HepG2 (cell line): ENCODE data around the gene RIPOR3. TPM values are rescaled to one million over a fixed set of nuclear protein-coding genes. Genes with fewer than 3 reads are reported as not detected.
A peak's percentile ranks its signal among the peaks of the same experiment; 100 is the strongest.

ENCODE experiments used
- ARNT2 ChIP-seq: sonication (generic); formaldehyde crosslinking; IDR thresholded peaks from 2 replicates; pipeline ENCODE4 v1.8.0; 2022; ENCODE audit warnings: mild to moderate bottlenecking, low read depth, missing genetic modification reagents, moderate library complexity
- BORCS8-MEF2B ChIP-seq: sonication (generic); formaldehyde crosslinking; IDR thresholded peaks from 2 replicates; pipeline ENCODE4 v1.8.0; 2022; ENCODE audit warnings: mild to moderate bottlenecking, missing genetic modification reagents
- CBX5 ChIP-seq: sonication (generic); formaldehyde crosslinking; IDR thresholded peaks from 2 replicates; pipeline ENCODE4 v1.4.0; 2020; ENCODE audit warnings: missing genetic modification reagents, borderline replicate concordance
- EEA1 ChIP-seq: sonication (generic); formaldehyde crosslinking; IDR thresholded peaks from 2 replicates; pipeline ENCODE4 v1.5.1; 2020; ENCODE audit warnings: mild to moderate bottlenecking, missing genetic modification reagents, borderline replicate concordance
- JUN ChIP-seq: sonication (generic); formaldehyde crosslinking; IDR thresholded peaks from 2 replicates; pipeline ENCODE4 v1.4.0; 2020; ENCODE audit warnings: mild to moderate bottlenecking, missing genetic modification reagents
- MYPOP ChIP-seq: sonication (generic); formaldehyde crosslinking; IDR thresholded peaks from 2 replicates; pipeline ENCODE4 v1.8.1; 2023; ENCODE audit warnings: mild to moderate bottlenecking, moderate library complexity, missing genetic modification reagents
- NFIB ChIP-seq: sonication (generic); formaldehyde crosslinking; IDR thresholded peaks from 2 replicates; pipeline ENCODE4 v1.9.0; 2021; ENCODE audit warnings: missing genetic modification reagents, mild to moderate bottlenecking, borderline replicate concordance
- PHB2 ChIP-seq: fragments of 450-650 bp; IDR thresholded peaks from 2 replicates; pipeline ENCODE4 v1.6.1; 2018; ENCODE audit not compliant: partially characterized antibody
- PLSCR1 ChIP-seq: sonication (generic); formaldehyde crosslinking; IDR thresholded peaks from 2 replicates; pipeline ENCODE4 v1.5.0; 2020; ENCODE audit warnings: missing genetic modification reagents, mild to moderate bottlenecking, borderline replicate concordance
- PRPF4 ChIP-seq: fragments of 200-400 bp; formaldehyde crosslinking; IDR thresholded peaks from 2 replicates; pipeline ENCODE4 v1.6.1; 2016; ENCODE audit warnings: low read length, low read depth; ENCODE audit not compliant: poor library complexity, severe bottlenecking
- RAD51 ChIP-seq: fragments of 450-650 bp; IDR thresholded peaks from 2 replicates; pipeline ENCODE4 v1.6.1; 2016; ENCODE audit warnings: borderline replicate concordance
- RFX1 ChIP-seq: fragments of 450-650 bp; IDR thresholded peaks from 2 replicates; pipeline ENCODE4 v1.6.1; 2017
- SIX1 ChIP-seq: sonication (generic); formaldehyde crosslinking; IDR thresholded peaks from 2 replicates; pipeline ENCODE4 v1.4.0; 2020; ENCODE audit warnings: missing genetic modification reagents, borderline replicate concordance
- ZBTB3 ChIP-seq: sonication (generic); formaldehyde crosslinking; IDR thresholded peaks from 2 replicates; pipeline ENCODE4 v1.4.0; 2020; ENCODE audit warnings: low read depth, mild to moderate bottlenecking, moderate library complexity, missing genetic modification reagents, borderline replicate concordance
- ZNF317 ChIP-seq: sonication (generic); formaldehyde crosslinking; IDR thresholded peaks from 2 replicates; pipeline ENCODE4 v1.5.0; 2020; ENCODE audit warnings: mild to moderate bottlenecking, missing genetic modification reagents
- ZNF513 ChIP-seq: sonication (generic); formaldehyde crosslinking; conservative IDR thresholded peaks from 2 replicates; pipeline ENCODE4 v1.5.0; 2020; ENCODE audit warnings: missing genetic modification reagents
- ZNF644 ChIP-seq: IDR thresholded peaks from 2 replicates; pipeline ENCODE4 v1.6.1; 2016; ENCODE audit warnings: low read depth
- ZNF879 ChIP-seq: sonication (generic); formaldehyde crosslinking; IDR thresholded peaks from 2 replicates; pipeline ENCODE4 v1.8.1; 2023; ENCODE audit warnings: missing genetic modification reagents
- ZSCAN20 ChIP-seq: sonication (generic); formaldehyde crosslinking; IDR thresholded peaks from 2 replicates; pipeline ENCODE4 v1.4.0; 2020; ENCODE audit warnings: missing genetic modification reagents, mild to moderate bottlenecking, borderline replicate concordance
- polyA plus RNA-seq, 8 experiments: library from polyadenylated mRNA; depleted of rRNA in 3 of 8; stranded (reverse) in 7 of 8; unstranded in 1 of 8; fragments of >200 nt; fragmentation: Illumina TruSeq in 4 of 8; extraction: Trizol in 4 of 8; gene quantifications; 2 replicates each; pipeline versions ENCODE4 v1.2.1 to v1.2.3, GENCODE V29; 2011 to 2016; ENCODE audit warnings: low read depth in 4 of 8, missing spikeins in 1 of 8, mixed read lengths in 1 of 8; ENCODE audit not compliant: insufficient read depth in 1 of 8
- total RNA-seq, 5 experiments: library from RNA; depleted of rRNA; stranded (reverse); fragments of >200 nt; fragmentation: Illumina TruSeq; extraction: Trizol; gene quantifications; 2 replicates each; pipeline ENCODE4 v1.2.3, GENCODE V29; 2016; ENCODE audit warnings: low read depth in 1 of 5
- TF ChIP-seq, protein P1 (sequence below): sonication (generic); formaldehyde crosslinking; IDR thresholded peaks from 2 replicates; pipeline ENCODE4 v1.5.1; 2020; ENCODE audit warnings: missing genetic modification reagents, mild to moderate bottlenecking, borderline replicate concordance
- TF ChIP-seq, protein P2 (sequence below): IDR thresholded peaks from 2 replicates; pipeline ENCODE4 v1.6.1; 2016; ENCODE audit warnings: low read depth, control low read depth
- TF ChIP-seq, protein P3 (sequence below): IDR thresholded peaks from 2 replicates; pipeline ENCODE4 v1.6.1; 2018; ENCODE audit warnings: missing genetic modification reagents

Gene RIPOR3
- total and polyA plus RNA-seq, 2 of the 13 experiments (the other 11 are each of a cell fraction or from before 2014, with no cell fraction given), result 0.18 TPM; not detected in 1

DNA sequence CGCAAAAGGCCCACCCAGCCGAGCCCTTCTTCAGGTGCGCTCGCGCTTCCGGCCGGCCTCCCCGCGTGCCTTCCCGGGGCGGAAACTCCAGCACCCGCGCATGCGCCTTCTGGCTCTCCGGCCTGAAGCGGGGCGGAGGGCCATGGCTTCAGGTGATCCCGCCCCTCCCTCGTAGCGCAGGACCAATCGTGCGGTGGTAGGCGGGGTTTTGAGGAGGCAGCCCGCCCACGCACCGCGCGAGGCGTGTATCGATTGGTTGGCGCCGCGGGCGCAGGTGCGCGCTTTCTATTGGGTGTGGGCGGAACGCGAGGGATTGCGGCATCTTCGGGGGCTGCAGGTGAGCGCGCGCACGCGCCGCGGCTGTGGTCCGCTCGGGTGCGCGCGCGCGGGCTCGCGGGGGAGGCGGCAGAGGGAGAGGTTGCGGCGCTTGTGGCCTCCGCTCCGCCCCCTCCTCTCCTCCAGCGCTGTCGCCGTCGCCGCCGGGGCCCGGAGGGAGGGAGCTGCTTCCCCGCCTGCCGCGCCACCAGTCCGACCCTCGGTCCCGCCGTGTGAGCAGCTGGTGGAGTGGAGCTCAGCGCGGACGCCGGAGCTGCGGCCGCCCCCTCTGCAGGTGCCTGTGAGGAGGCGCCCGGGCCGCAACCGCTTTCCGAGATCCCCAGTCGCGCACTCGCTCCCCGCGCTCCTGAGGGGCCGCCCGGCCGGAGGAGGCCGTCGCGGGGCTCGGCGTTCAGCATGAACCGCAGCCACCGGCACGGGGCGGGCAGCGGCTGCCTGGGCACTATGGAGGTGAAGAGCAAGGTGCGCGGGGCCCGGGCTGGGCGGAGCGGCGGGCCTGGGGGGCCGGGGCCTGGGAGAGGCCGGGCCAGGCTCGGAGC is 40.0 kb upstream of the RIPOR3 start, which contains the start of gene PARD6B (continued):
- TF ChIP-seq MYPOP (CRISPR knock-in tag) (peak; percentile 98), NFIB (CRISPR knock-in tag) (no peak), ARNT2 (peak; percentile 90), CBX5 (CRISPR knock-in tag) (peak; percentile 81), RFX1 (peak; percentile 3; the same call in 1 of the 2 replicates), ZSCAN20 (CRISPR knock-in tag) (peak; percentile 96), SIX1 (CRISPR knock-in tag) (no peak), ZNF513 (0 out of 2 replicates have a peak, but pooled peaks have one; percentile 13), ZNF644 (no peak), PLSCR1 (CRISPR knock-in tag) (no peak), EEA1 (CRISPR knock-in tag) (peak; percentile 98; the same call in 1 of the 2 replicates), ZNF317 (CRISPR knock-in tag) (no peak), BORCS8-MEF2B (CRISPR knock-in tag) (peak; percentile 18; the same call in 1 of the 2 replicates), JUN (CRISPR knock-in tag) (peak; percentile 61; the same call in 1 of the 2 replicates), PRPF4 (no peak), ZBTB3 (CRISPR knock-in tag) (no peak; the same call in 1 of the 2 replicates), PHB2 (no peak), ZNF879 (CRISPR knock-in tag) (no peak), RAD51 (no peak)
- TF ChIP-seq, protein P1, sequence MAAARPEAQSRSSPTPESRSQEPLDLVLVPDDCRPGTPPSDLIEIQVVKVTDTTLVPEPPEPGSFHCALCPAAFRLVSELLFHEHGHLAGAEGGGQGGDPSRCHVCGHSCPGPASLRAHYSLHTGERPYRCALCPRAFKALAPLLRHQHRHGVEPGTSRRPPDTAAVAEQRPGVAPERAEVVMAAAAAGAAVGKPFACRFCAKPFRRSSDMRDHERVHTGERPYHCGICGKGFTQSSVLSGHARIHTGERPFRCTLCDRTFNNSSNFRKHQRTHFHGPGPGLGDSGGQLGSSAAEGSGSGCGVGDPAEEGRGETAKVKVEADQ, result peak; percentile 91; the same call in 1 of the 2 replicates
- TF ChIP-seq, protein P2, sequence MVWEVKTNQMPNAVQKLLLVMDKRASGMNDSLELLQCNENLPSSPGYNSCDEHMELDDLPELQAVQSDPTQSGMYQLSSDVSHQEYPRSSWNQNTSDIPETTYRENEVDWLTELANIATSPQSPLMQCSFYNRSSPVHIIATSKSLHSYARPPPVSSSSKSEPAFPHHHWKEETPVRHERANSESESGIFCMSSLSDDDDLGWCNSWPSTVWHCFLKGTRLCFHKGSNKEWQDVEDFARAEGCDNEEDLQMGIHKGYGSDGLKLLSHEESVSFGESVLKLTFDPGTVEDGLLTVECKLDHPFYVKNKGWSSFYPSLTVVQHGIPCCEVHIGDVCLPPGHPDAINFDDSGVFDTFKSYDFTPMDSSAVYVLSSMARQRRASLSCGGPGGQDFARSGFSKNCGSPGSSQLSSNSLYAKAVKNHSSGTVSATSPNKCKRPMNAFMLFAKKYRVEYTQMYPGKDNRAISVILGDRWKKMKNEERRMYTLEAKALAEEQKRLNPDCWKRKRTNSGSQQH, result peak; percentile 42; the same call in 1 of the 2 replicates
- TF ChIP-seq, protein P3, sequence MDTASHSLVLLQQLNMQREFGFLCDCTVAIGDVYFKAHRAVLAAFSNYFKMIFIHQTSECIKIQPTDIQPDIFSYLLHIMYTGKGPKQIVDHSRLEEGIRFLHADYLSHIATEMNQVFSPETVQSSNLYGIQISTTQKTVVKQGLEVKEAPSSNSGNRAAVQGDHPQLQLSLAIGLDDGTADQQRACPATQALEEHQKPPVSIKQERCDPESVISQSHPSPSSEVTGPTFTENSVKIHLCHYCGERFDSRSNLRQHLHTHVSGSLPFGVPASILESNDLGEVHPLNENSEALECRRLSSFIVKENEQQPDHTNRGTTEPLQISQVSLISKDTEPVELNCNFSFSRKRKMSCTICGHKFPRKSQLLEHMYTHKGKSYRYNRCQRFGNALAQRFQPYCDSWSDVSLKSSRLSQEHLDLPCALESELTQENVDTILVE (CRISPR knock-in tag), result peak; percentile 90
